ENCODE results near the gene RBM4. TPM values are rescaled to one million over a fixed set of nuclear protein-coding genes. Genes with fewer than 3 reads are reported as not detected.
"Not testable (repeated sequence)": the region's sequence is repeated elsewhere in the genome, so short reads cannot be mapped to it uniquely, and the experiment has no call there.

Gene RBM4
- total and polyA plus RNA-seq, 12 donors, result 70.0 to 243 (median 138) TPM

- no peaks in the 10 kb centered on the region for H3K27me3 ChIP-seq
- no peak for TF ChIP-seq CTCF (IDR thresholded peaks at IDR 0.05)
- TF ChIP-seq POLR2A (IDR thresholded peaks at IDR 0.05), result no peak
- intact Hi-C loops (cut with DNase I), result no loop called here
- peak overlapping the region; percentile 31 to 89 (median 78) for H3K27ac ChIP-seq
- H3K4me3 ChIP-seq, result peak overlapping the region in 2 of 4 donors; percentile 65 to 94
- WGBS, 4 donors, result 40 to 48% (median 42%) methylated on average over 11 to 12 of the region's 12 CpGs
- peaks cover 42% of the 10 kb centered on the region in 2 donors for H3K4me1 ChIP-seq (replicated peaks in 1 of 2)
- H3K36me3 ChIP-seq (replicated peaks in 1 of 2), result peaks cover 0 to 24% of the 10 kb centered on the region in 2 donors
- H3K9me3 ChIP-seq (replicated peaks in 1 of 3), result no peaks in the 10 kb centered on the region
- peak in 1 of 7 donors; percentile 26 for DNase-seq
Observed at GRCh38 chr11:66637557-66638176, 836 bp upstream of the RBM4 start.

GRCh38 chr11:66639066-66639813 is 737 bp downstream of the RBM4 start:
- DNase-seq, result peak in 4 of 7 donors; percentile 37 to 70 (median 42)
- Histone ChIP-seq H3K4me1 (replicated peaks in 1 of 2) (peaks cover 57 to 58% of the 10 kb centered on the region in 2 donors), H3K27ac (peak overlapping the region; percentile 70 to 95 (median 89)), H3K36me3 (replicated peaks in 1 of 2) (peaks cover 0 to 39% of the 10 kb centered on the region in 2 donors), H3K4me3 (peak overlapping the region; percentile 64 to 94 (median 70)), H3K27me3 (no peaks in the 10 kb centered on the region), H3K9me3 (replicated peaks in 1 of 3) (no peaks in the 10 kb centered on the region)
- intact Hi-C loops (cut with DNase I), result no loop called here
- TF ChIP-seq CTCF (IDR thresholded peaks at IDR 0.05), result peak in 2 of 6 experiments; percentile 11 to 13
- no peak for TF ChIP-seq POLR2A (IDR thresholded peaks at IDR 0.05)
- WGBS, 4 donors, result 3 to 6% (median 5%) methylated on average over 27 of the region's 27 CpGs

GRCh38 chr11:66639814-66640340 is 1.4 kb downstream of the RBM4 start:
- DNase-seq; H3K9me3 ChIP-seq (replicated peaks in 1 of 3); H3K27me3 ChIP-seq: not testable (repeated sequence)
- peak overlapping the region in 2 of 5 donors; percentile 13 to 89 for H3K27ac ChIP-seq
- 23 to 52% (median 37%) methylated on average over 7 to 9 of the region's 10 CpGs for WGBS, 4 donors
- peak overlapping the region in 2 of 4 donors; percentile 65 to 94 for H3K4me3 ChIP-seq
- H3K4me1 ChIP-seq (replicated peaks in 1 of 2), result peaks cover 63 to 64% of the 10 kb centered on the region in 2 donors
- intact Hi-C loops (cut with DNase I), result loop anchor here in 1 of 2 donors (10.0 kb wide), 1 partner anchor 565 kb away; the partner anchor contains the start of gene PACS1
- peaks cover 0 to 45% of the 10 kb centered on the region in 2 donors for H3K36me3 ChIP-seq (replicated peaks in 1 of 2)

DNA sequence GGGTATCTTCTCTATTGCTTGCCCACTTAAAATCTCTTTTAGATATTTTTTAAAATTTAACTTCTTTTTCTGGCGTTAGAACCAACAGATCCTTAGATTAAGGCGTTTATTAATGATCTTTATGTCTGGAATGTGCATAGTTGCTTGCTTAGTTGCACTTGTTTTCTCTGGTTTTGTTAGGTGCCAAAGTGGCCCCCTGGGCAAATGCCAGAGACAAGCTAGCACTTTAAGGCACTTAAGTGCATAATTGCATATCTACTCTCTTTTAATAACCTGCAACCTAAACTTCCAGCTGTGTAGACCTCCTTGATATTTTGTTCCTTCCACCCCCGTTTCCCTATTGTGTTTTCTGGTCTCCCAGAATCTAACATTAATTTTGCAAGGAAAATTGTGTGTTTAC is 3.3 kb downstream of the RBM4 start:
- Histone ChIP-seq H3K27me3 (no peaks in the 10 kb centered on the region), H3K9me3 (replicated peaks in 1 of 3) (no peaks in the 10 kb centered on the region), H3K36me3 (replicated peaks in 1 of 2) (peaks cover 0 to 64% of the 10 kb centered on the region in 2 donors), H3K4me1 (replicated peaks in 1 of 2) (peaks cover 72 to 83% of the 10 kb centered on the region in 2 donors), H3K4me3 (peak overlapping the region in 1 of 4 donors; percentile 94), H3K27ac (no peak overlapping the region)
- DNase-seq, result no peak
- 20 to 28% (median 22%) methylated on average over 3 of the region's 3 CpGs for WGBS, 4 donors
- intact Hi-C loops (cut with DNase I), result loop anchor here in 1 of 2 donors (10.0 kb wide), 1 partner anchor 567 kb away; the partner anchor contains the start of gene PACS1
- TF ChIP-seq CTCF (IDR thresholded peaks at IDR 0.05) (no peak), POLR2A (IDR thresholded peaks at IDR 0.05) (no peak)

Data from adrenal gland (tissue), 12 donors.